Measurements from ENCODE around the gene AGBL1. TPM values are rescaled to one million over a fixed set of nuclear protein-coding genes. Genes with fewer than 3 reads are reported as not detected.

AGBL1 gene
- total and polyA plus RNA-seq, 2 experiments from 2014 or later: 0.03 TPM; not detected in 1

- Histone ChIP-seq H2AFZ (no peak overlapping the region), H3K27ac (ENCODE audit: low read depth) (no peak overlapping the region), H3K9me2 (ENCODE audit: insufficient read depth) (0 out of 2 replicates have a peak, but pooled peaks cover 3% of the 10 kb centered on the region), H3F3A (replicated peaks; ENCODE audit: low read depth) (no peaks in the 10 kb centered on the region), H3K4me2 (peak overlapping the region; percentile 53), H3K79me2 (replicated peaks; ENCODE audit: insufficient read depth) (no peaks in the 10 kb centered on the region), H4K20me1 (replicated peaks; ENCODE audit: insufficient read depth) (no peaks in the 10 kb centered on the region), H3K27me3 (ENCODE audit: insufficient read depth) (no peaks in the 10 kb centered on the region), H3K4me1 (ENCODE audit: insufficient read depth) (no peaks in the 10 kb centered on the region; the same call in 1 of the 2 replicates), H3K36me3 (ENCODE audit: insufficient read depth) (no peaks in the 10 kb centered on the region), H3K4me3 (no peak overlapping the region)
- Mint-ChIP-seq H3K27ac (peak overlapping the region; percentile 82; the same call in 1 of the 2 replicates), H3K9me3 (no peaks in the 10 kb centered on the region), H3K36me3 (ENCODE audit: low read depth) (no peaks in the 10 kb centered on the region), H3K27me3 (ENCODE audit: insufficient read depth, low read depth, poor library complexity) (no peaks in the 10 kb centered on the region), H3K4me1 (peaks cover 28% of the 10 kb centered on the region), H3K4me3 (no peak overlapping the region)
- ATAC-seq (peak; percentile 69), DNase-seq (ENCODE audit: low spot score) (peak; percentile 19)
- TF ChIP-seq POLR2AphosphoS5 (IDR thresholded peaks at IDR 0.05; ENCODE audit: low read depth) (no peak), ZNF462 (CRISPR knock-in tag; IDR thresholded peaks at IDR 0.05) (no peak), EZH2phosphoT487 (IDR thresholded peaks at IDR 0.05; ENCODE audit: unreplicated experiment) (no peak), CREB1 (CRISPR knock-in tag; IDR thresholded peaks at IDR 0.05; ENCODE audit: low read depth) (no peak), ETS1 (IDR thresholded peaks at IDR 0.05) (no peak), EZH2 (IDR thresholded peaks at IDR 0.05; ENCODE audit: low read depth, unreplicated experiment) (no peak), JUNB (IDR thresholded peaks at IDR 0.05; ENCODE audit: unreplicated experiment) (no peak), CTCF (conservative IDR thresholded peaks at IDR 0.05; ENCODE audit: low read depth in 2 of 2) (no peak), NANOG (IDR thresholded peaks at IDR 0.05; ENCODE audit: borderline replicate concordance) (no peak), REST (IDR thresholded peaks at IDR 0.05; ENCODE audit: unreplicated experiment) (no peak), ZNF114 (CRISPR knock-in tag; IDR thresholded peaks at IDR 0.05) (no peak), ZNF331 (CRISPR knock-in tag; IDR thresholded peaks at IDR 0.05; ENCODE audit: low read depth) (no peak), STAT1 (IDR thresholded peaks at IDR 0.05; ENCODE audit: unreplicated experiment) (no peak)
These were observed 580.2 kb downstream of the AGBL1 start for GRCh38 chr15:86659724-86660411.

Data from GM23338 (cell line).